Prostate gland (tissue), 2 donors: Measurements from ENCODE around the gene TNRC6C.

Experiments used
- CTCF ChIP-seq, 4 experiments: fragments of 200-600 bp in 2 of 4; fragments of 450-650 bp in 2 of 4; sonication (generic) in 2 of 4; IDR thresholded peaks; 1 replicate in 3 of 4; 2 replicates in 1 of 4; pipeline ENCODE4 v1.5.1; 2016 to 2019; ENCODE audit warnings: antibody characterized with exemption in 4 of 4, mild to moderate bottlenecking in 2 of 4, moderate library complexity in 2 of 4
- POLR2A ChIP-seq: fragments of 450-650 bp; IDR thresholded peaks from one replicate; pipeline ENCODE4 v1.6.1; 2016; ENCODE audit warnings: antibody characterized with exemption, mild to moderate bottlenecking
- POLR2AphosphoS5 ChIP-seq: sonication (generic); formaldehyde crosslinking; IDR thresholded peaks from one replicate; pipeline ENCODE4 v1.6.1; 2017; ENCODE audit warnings: antibody characterized with exemption

DNA sequence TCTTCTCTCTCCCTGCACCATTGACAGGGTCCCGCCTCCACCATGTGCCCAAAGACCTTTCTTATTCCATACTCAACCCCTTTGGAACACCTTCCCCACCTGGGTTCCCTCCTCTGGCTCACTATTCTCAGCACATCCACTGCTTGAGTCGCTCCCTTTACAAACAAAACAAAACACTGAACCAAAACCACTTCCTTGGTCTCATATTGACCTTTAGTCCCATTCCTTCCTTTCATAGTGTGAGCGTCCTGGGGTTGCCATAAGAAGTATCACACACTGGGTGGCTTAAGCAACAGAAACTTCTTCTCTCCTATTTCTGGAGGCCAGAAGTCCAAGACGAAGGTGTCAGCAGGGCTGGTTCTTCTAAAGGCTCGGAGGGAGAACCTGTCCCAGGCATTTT lies 6.1 kb upstream of the TNRC6C start:
- TF ChIP-seq CTCF (IDR thresholded peaks at IDR 0.05) (no peak), POLR2AphosphoS5 (no peak), POLR2A (no peak)
